Fibroblast of mammary gland (primary cell): ENCODE results near the gene CEMIP2.

Experiments
- DNase-seq: peaks from one replicate; pipeline ENCODE4 v3.0.0-alpha.2; 2010; ENCODE audit warnings: low read depth
- H3K4me3 ChIP-seq: 2 replicates; pipeline ENCODE4 v1.5.1; 2011; ENCODE audit warnings: low read depth, mild to moderate bottlenecking, low read length, moderate library complexity; ENCODE audit not compliant: control insufficient read depth
- CTCF ChIP-seq: conservative IDR thresholded peaks from 2 replicates; pipeline ENCODE4 v1.5.1; 2011; ENCODE audit warnings: low read depth, low read length, inconsistent platforms; ENCODE audit not compliant: control insufficient read depth, insufficient read depth

The CEMIP2 gene

GRCh38 chr9:71680189-71680980 is 87.9 kb downstream of the CEMIP2 start:
- DNase-seq: peak; percentile 55
- no peak for TF ChIP-seq CTCF
- no peak overlapping the region for H3K4me3 ChIP-seq

GRCh38 chr9:71678999-71679398 is 89.3 kb downstream of the CEMIP2 start:
- H3K4me3 ChIP-seq: no peak overlapping the region
- TF ChIP-seq CTCF: no peak
- DNase-seq: peak; percentile 6

- no peak for DNase-seq
- no peak overlapping the region for H3K4me3 ChIP-seq
- TF ChIP-seq CTCF: no peak
These were observed 91.1 kb downstream of the CEMIP2 start for GRCh38 chr9:71677209-71677608.

- DNase-seq: no peak
- no peak overlapping the region for H3K4me3 ChIP-seq
- no peak for TF ChIP-seq CTCF
These were observed 91.9 kb downstream of the CEMIP2 start for GRCh38 chr9:71676460-71676859.

GRCh38 chr9:71675857-71676165 is 92.5 kb downstream of the CEMIP2 start:
- H3K4me3 ChIP-seq: no peak overlapping the region
- TF ChIP-seq CTCF: no peak

GRCh38 chr9:71675105-71675856 is 93.0 kb downstream of the CEMIP2 start:
- no peak for TF ChIP-seq CTCF
- DNase-seq: no peak
- no peak overlapping the region for H3K4me3 ChIP-seq

More at GRCh38 chr9:71675857-71676165, 92.5 kb downstream of the CEMIP2 start:
- peak; percentile 6 for DNase-seq
